Retina (tissue), 1 donor: ENCODE measurements around the gene CD68.
"Not testable (repeated sequence)": the region's sequence is repeated elsewhere in the genome, so short reads cannot be mapped to it uniquely, and the experiment has no call there.

Experiments used
- DNase-seq: peaks from one replicate; pipeline ENCODE4 v3.0.0-alpha.2; 2016

CD68 gene

GRCh38 chr17:7615265-7615747 lies 35.9 kb downstream of the CD68 start:
- no peak for DNase-seq

DNA sequence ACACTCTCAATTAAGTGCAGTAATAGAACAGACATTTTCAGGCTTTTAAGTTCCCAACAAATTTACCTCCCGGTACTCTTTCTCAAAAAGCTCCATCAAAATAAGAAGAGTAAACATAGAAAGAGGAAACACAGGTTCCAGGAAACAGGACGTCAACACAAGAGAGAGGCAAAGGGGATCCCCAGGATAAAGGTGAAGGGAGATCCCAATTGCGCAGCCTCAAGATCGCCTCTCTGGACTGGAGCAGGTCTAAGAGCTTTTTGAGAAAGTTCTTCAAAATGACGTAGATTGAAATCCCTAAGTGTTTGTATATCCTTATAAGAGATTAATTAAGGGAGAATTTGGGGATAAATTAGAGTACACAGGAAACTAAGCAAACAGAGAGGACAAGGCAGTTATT lies 39.2 kb downstream of the CD68 start:
- DNase-seq = no peak

DNA sequence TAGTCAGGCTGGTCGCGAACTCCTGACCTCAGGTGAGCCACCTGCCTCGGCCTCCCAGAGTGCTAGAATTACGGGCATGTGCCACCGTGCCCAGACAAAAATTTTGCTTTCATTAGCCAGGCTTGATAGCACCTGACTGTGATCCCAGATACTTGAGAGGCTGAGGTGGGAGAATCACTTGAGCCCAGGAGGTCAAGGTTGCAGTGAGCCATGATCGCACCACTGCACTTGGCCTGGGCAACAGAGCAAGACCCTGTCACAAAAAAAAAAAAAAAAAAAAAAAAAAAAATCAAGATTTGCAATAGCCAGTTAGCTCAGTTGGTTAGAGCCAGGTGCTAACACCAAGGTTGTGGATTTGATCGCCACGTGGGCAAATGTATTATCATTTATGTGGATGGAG lies 41.4 kb downstream of the CD68 start:
- no peak for DNase-seq

DNA sequence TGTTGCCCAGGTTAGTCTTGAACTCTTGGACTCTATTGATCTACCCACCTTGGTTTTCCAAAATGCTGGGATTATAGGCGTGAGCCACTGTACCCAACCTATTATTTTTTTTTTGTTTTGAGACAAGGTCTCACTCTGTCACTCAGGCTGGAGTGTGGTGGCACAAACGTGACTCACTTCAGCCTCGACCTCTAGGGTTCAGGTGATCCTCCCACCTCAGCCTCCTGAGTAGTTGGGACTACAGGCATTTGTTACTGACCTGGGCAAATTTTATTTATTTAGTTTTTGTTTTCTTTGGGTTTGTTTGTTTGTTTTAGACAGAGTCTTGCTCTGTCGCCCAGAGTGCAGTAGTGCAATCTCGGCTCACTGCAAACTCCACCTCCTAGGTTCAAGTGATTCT lies 44.2 kb downstream of the CD68 start:
- no peak for DNase-seq

DNA sequence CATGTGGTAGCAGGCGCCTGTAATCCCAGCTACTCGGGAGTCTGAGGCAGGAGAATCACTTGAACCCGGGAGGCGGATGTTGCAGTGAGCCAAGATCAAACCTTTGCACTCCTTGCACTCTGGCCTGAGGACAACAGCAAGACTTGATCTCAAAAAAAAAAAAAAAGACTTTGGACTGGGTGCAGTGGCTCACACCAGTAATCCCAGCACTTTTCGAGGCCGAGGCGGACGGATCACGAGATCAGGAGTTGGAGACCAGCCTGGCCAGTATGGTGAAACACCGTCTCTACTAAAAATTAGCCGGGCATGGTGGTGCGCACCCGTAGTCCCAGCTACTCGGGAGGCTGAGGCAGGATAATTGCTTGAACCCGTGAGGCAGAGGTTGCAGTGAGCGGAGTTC lies 46.3 kb downstream of the CD68 start:
- DNase-seq = not testable (repeated sequence)

DNA sequence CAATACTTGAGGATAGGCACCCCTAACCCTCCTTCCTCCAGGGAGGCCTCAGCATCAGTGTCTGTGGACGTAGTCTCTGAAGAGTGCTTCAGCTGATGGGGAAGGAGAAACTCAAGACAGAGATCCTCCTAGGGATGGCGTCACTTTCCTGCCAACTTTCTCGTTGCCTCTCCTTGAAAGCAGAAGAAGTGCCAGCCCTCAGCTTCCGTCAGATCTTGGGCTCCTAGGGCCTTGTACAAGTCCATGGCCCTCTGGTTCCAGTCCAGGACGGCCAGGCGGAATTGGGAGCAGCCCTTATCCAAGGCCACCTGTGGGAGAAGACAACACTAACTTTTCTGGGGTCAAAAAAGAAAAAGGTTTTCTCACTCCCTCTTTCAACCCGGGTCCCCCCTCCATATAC lies 46.9 kb downstream of the CD68 start:
- DNase-seq = no peak

DNA sequence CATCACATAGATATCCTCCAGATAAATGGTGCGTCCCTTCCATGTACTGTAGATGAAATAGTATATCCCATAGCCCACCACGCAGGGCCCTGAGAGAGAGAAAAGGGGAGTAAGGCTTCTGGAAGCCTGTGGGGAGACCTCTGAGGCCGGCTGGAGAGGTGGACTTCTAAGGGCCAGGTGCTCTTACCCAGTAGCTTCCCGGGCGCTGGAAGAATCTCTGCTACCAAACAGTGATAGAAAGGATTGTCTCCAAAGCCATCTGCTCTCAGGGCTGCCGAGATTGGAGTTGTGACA lies 47.5 kb downstream of the CD68 start:
- peak; percentile 77 for DNase-seq

DNA sequence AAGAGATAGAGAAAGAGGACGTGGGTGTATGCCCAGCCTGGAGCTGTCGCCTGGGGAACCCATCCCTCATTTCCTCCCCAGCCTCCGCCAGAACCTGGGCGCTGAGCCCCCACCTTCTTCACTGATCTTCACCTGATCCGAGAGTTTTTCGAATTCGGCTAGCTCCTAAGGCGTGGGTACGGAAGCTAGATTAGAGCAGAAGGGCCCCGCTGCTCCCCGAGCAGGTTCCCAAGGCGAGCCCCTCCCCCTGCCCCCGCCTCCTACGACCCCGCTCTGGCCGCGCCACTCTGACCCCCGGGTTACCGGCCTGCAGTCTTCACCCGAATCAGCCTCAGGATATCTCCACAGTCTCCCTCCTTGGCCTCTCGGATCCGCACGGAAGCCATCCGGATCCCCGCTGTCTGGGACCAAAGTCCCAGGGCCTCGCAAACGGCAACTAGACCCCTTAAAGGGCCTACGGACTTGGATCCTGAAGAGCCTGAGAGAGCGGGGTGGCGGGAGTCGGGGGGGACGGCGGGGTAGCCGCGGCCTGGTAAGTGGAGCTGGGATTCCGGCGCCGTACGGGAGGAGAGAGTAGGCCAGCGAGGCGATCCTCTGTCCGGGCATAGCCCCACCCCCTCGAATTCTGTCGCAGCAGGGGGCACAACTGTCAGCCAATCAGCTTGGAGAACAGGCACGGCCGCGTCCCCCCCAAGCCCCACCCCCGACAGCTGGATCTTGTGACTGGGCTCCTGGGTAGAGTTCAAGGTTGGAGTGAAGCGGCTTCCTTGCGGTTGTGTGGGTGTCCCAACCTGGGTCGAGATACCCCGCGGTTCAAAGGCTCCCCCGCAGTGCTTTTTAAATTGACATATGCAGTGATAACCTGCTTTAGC lies 48.0 kb downstream of the CD68 start, which contains the start of gene SAT2:
Gene SAT2 (minus strand): TSS at position 572 of the 872 bp plus-strand sequence. CDS start 186 bp downstream, at position 386.
- DNase-seq = peak; percentile 95

GRCh38 chr17:7629939-7630571 lies 50.6 kb downstream of the CD68 start, which contains the start of gene SHBG:
TSS of gene SHBG (plus strand) at chr17:7630135. CDS start at chr17:7630173, 38 bp downstream.
- DNase-seq = no peak
